Muscle of leg (tissue), 11 donors: ENCODE measurements around the gene CRLF2. TPM values are rescaled to one million over a fixed set of nuclear protein-coding genes. Genes with fewer than 3 reads are reported as not detected.
A peak's percentile ranks its signal among the peaks of the same experiment; 100 is the strongest.
"Not testable (repeated sequence)": the region's sequence is repeated elsewhere in the genome, so short reads cannot be mapped to it uniquely, and the experiment has no call there.

Experiments
- DNase-seq: peaks from one replicate; pipeline ENCODE4 v3.0.0; 2013
- H3K27ac ChIP-seq: one replicate; pipeline ENCODE4 v1.5.1; 2013; ENCODE audit warnings: mild to moderate bottlenecking, low read length, control low read depth
- H3K27me3 ChIP-seq: one replicate; pipeline ENCODE4 v1.6.1; 2013; ENCODE audit warnings: low read length; ENCODE audit not compliant: control insufficient read depth, insufficient read depth
- H3K36me3 ChIP-seq: one replicate; pipeline ENCODE4 v1.6.1; 2013; ENCODE audit warnings: low read length; ENCODE audit not compliant: control insufficient read depth, insufficient read depth
- H3K4me1 ChIP-seq: one replicate; pipeline ENCODE4 v1.6.1; 2013; ENCODE audit warnings: low read length; ENCODE audit not compliant: control insufficient read depth, insufficient read depth
- H3K4me3 ChIP-seq: one replicate; pipeline ENCODE4 v1.5.1; 2013; ENCODE audit warnings: low read length, control low read depth
- H3K9me3 ChIP-seq: replicated peaks from 2 replicates; pipeline ENCODE4 v1.6.1; 2013; ENCODE audit warnings: low read depth, low read length; ENCODE audit not compliant: control insufficient read depth
- WGBS: methylation state at CpG from one replicate; pipeline ENCODE4 v1.1.5; 2013; ENCODE audit warnings: missing lambda C conversion rate; ENCODE audit not compliant: insufficient coverage; 5-methylcytosine and 5-hydroxymethylcytosine counted together
- polyA plus RNA-seq, 8 donors: library from polyadenylated mRNA; unstranded; fragments of 120-200 nt; gene quantifications; one replicate each; pipeline versions ENCODE4 v1.2.1 to v1.2.3, GENCODE V29; 2013; ENCODE audit warnings: inconsistent platforms in 1 of 8, low replicate concordance in 1 of 8; ENCODE audit not compliant: insufficient read length in 8 of 8, insufficient read depth in 1 of 8
- total RNA-seq: library from RNA; stranded (reverse); fragments of 120-200 nt; gene quantifications from one replicate; pipeline ENCODE4 v1.2.4, GENCODE V29; 2013

CRLF2 gene
- total and polyA plus RNA-seq, 9 donors = 0.10 to 0.21 (median 0.13) TPM; not detected in 6

- H3K4me1 ChIP-seq = no peaks in the 10 kb centered on the region
- no peak for DNase-seq
- H3K4me3 ChIP-seq = no peak overlapping the region
- peaks cover 1% of the 10 kb centered on the region for H3K9me3 ChIP-seq
- no peak overlapping the region for H3K27ac ChIP-seq
- H3K27me3 ChIP-seq = no peaks in the 10 kb centered on the region
- 69% methylated on average over 7 of the region's 10 CpGs for WGBS
- no peaks in the 10 kb centered on the region for H3K36me3 ChIP-seq
Measured at GRCh38 chrX:1185561-1185960, 26.9 kb downstream of the CRLF2 start.

- Histone ChIP-seq H3K27ac (no peak overlapping the region), H3K27me3 (no peaks in the 10 kb centered on the region), H3K4me1 (no peaks in the 10 kb centered on the region), H3K36me3 (no peaks in the 10 kb centered on the region), H3K4me3 (no peak overlapping the region), H3K9me3 (no peaks in the 10 kb centered on the region)
- WGBS = 55% methylated on average over 2 of the region's 4 CpGs
- DNase-seq = no peak
Measured at GRCh38 chrX:1182211-1182610, 30.2 kb downstream of the CRLF2 start.

- not testable (repeated sequence) for H3K27ac ChIP-seq, H3K9me3 ChIP-seq, H3K27me3 ChIP-seq, H3K4me3 ChIP-seq, H3K36me3 ChIP-seq, DNase-seq, H3K4me1 ChIP-seq
- WGBS = 83% methylated on average over 5 of the region's 14 CpGs
Measured at GRCh38 chrX:1181661-1182060, 30.8 kb downstream of the CRLF2 start.

GRCh38 chrX:1181170-1181569, 31.3 kb downstream of the CRLF2 start:
- H3K36me3 ChIP-seq = no peaks in the 10 kb centered on the region
- H3K9me3 ChIP-seq = no peaks in the 10 kb centered on the region
- DNase-seq = peak; percentile 34
- H3K4me3 ChIP-seq = no peak overlapping the region
- H3K27ac ChIP-seq = no peak overlapping the region
- 75% methylated on average over 3 of the region's 11 CpGs for WGBS
- H3K4me1 ChIP-seq = no peaks in the 10 kb centered on the region
- no peaks in the 10 kb centered on the region for H3K27me3 ChIP-seq

- H3K36me3 ChIP-seq = no peaks in the 10 kb centered on the region
- no peak overlapping the region for H3K4me3 ChIP-seq
- peak; percentile 24 for DNase-seq
- H3K27me3 ChIP-seq = no peaks in the 10 kb centered on the region
- WGBS = 5% methylated on average over 10 of the region's 20 CpGs
- no peaks in the 10 kb centered on the region for H3K4me1 ChIP-seq
- H3K9me3 ChIP-seq = no peaks in the 10 kb centered on the region
- no peak overlapping the region for H3K27ac ChIP-seq
Measured at GRCh38 chrX:1178580-1179057, 33.8 kb downstream of the CRLF2 start.

- not testable (repeated sequence) for H3K4me3 ChIP-seq, H3K27ac ChIP-seq, DNase-seq, H3K4me1 ChIP-seq, H3K36me3 ChIP-seq, H3K27me3 ChIP-seq, H3K9me3 ChIP-seq
- 82% methylated on average over 14 of the region's 33 CpGs for WGBS
Measured at GRCh38 chrX:1176531-1177320, 35.7 kb downstream of the CRLF2 start.

- H3K36me3 ChIP-seq, H3K4me3 ChIP-seq, H3K9me3 ChIP-seq, DNase-seq, H3K27me3 ChIP-seq, H3K27ac ChIP-seq, H3K4me1 ChIP-seq: not testable (repeated sequence)
- 67% methylated on average over 2 of the region's 17 CpGs for WGBS
Measured at GRCh38 chrX:1174609-1175545, 37.6 kb downstream of the CRLF2 start.

GRCh38 chrX:1173435-1173834, 39.0 kb downstream of the CRLF2 start:
- H3K4me1 ChIP-seq, H3K4me3 ChIP-seq, H3K36me3 ChIP-seq, DNase-seq, H3K27me3 ChIP-seq, H3K9me3 ChIP-seq, H3K27ac ChIP-seq: not testable (repeated sequence)
- 64% methylated on average over 16 of the region's 22 CpGs for WGBS

- no peaks in the 10 kb centered on the region for H3K9me3 ChIP-seq
- H3K27ac ChIP-seq = no peak overlapping the region
- DNase-seq = no peak
- H3K27me3 ChIP-seq = peaks cover 8% of the 10 kb centered on the region
- no peaks in the 10 kb centered on the region for H3K36me3 ChIP-seq
- H3K4me1 ChIP-seq = no peaks in the 10 kb centered on the region
- WGBS = 16% methylated on average over 9 of the region's 13 CpGs
- H3K4me3 ChIP-seq = no peak overlapping the region
Measured at GRCh38 chrX:1172496-1172895, 40.0 kb downstream of the CRLF2 start.

- 60% methylated on average over 4 of the region's 13 CpGs for WGBS
Measured at GRCh38 chrX:1171915-1172314, 40.5 kb downstream of the CRLF2 start.

More at GRCh38 chrX:1171915-1172314, 40.5 kb downstream of the CRLF2 start:
- DNase-seq, H3K27ac ChIP-seq, H3K4me3 ChIP-seq, H3K4me1 ChIP-seq, H3K9me3 ChIP-seq, H3K36me3 ChIP-seq, H3K27me3 ChIP-seq: not testable (repeated sequence)
